Osteoblast (primary cell): ENCODE data around the gene ADAMTS19. TPM values are rescaled to one million over a fixed set of nuclear protein-coding genes. Genes with fewer than 3 reads are reported as not detected.

Experiments
- DNase-seq: peaks from one replicate; pipeline ENCODE4 v3.0.0; 2011; ENCODE audit warnings: low spot score, mixed read lengths; ENCODE audit not compliant: insufficient read length; ENCODE audit errors: missing footprints
- H2AFZ ChIP-seq: 2 replicates; pipeline ENCODE4 v1.6.0; 2011; ENCODE audit warnings: mild to moderate bottlenecking, low read length
- H3K27ac ChIP-seq: 2 replicates; pipeline ENCODE4 v1.5.1; 2011; ENCODE audit warnings: mild to moderate bottlenecking, low read depth, low read length, moderate library complexity
- H3K27me3 ChIP-seq: 2 replicates; pipeline ENCODE4 v1.6.0; 2012; ENCODE audit warnings: mild to moderate bottlenecking, control low read depth, inconsistent platforms, low read length, moderate library complexity; ENCODE audit not compliant: insufficient read depth
- H3K36me3 ChIP-seq: 2 replicates; pipeline ENCODE4 v1.5.1; 2011; ENCODE audit warnings: mild to moderate bottlenecking, low read length, control low read depth, moderate library complexity; ENCODE audit not compliant: insufficient read depth
- H3K4me1 ChIP-seq: 2 replicates; pipeline ENCODE4 v1.5.1; 2011; ENCODE audit warnings: mild to moderate bottlenecking, low read length, control low read depth, moderate library complexity; ENCODE audit not compliant: insufficient read depth
- H3K4me2 ChIP-seq: 2 replicates; pipeline ENCODE4 v1.6.0; 2011; ENCODE audit warnings: mild to moderate bottlenecking, low read length; ENCODE audit not compliant: insufficient read depth
- H3K4me3 ChIP-seq: fragments of 200-600 bp; sonication (generic); 3 replicates; pipeline ENCODE4 v1.5.1; 2012; ENCODE audit warnings: mild to moderate bottlenecking, low read length, inconsistent platforms; ENCODE audit not compliant: insufficient read depth
- H3K79me2 ChIP-seq: 2 replicates; pipeline ENCODE4 v1.6.0; 2012; ENCODE audit warnings: mild to moderate bottlenecking, low read length, control low read depth, inconsistent platforms; ENCODE audit not compliant: insufficient read depth
- H3K9me3 ChIP-seq: 2 replicates; pipeline ENCODE4 v1.5.1; 2011; ENCODE audit warnings: low read depth, low read length, control low read depth
- H4K20me1 ChIP-seq: 2 replicates; pipeline ENCODE4 v1.6.0; 2012; ENCODE audit warnings: mild to moderate bottlenecking, low read length, control low read depth; ENCODE audit not compliant: insufficient read depth
- CTCF ChIP-seq: IDR thresholded peaks from 2 replicates; pipeline ENCODE4 v1.5.1; 2011; ENCODE audit warnings: mild to moderate bottlenecking, low read depth, low read length, moderate library complexity; ENCODE audit errors: extremely low read depth
- total RNA-seq: library from RNA; depleted of rRNA; stranded (reverse); fragments of >200 nt; gene quantifications from 2 replicates; pipeline ENCODE4 v1.2.3, GENCODE V29; 2012

ADAMTS19 gene
- total RNA-seq, 1 donor, result not detected

GRCh38 chr5:129431406-129431805, 28.7 kb upstream of the ADAMTS19 start:
- no peak for DNase-seq
- Histone ChIP-seq H2AFZ (no peak overlapping the region), H3K27me3 (no peaks in the 10 kb centered on the region), H3K4me1 (no peaks in the 10 kb centered on the region), H3K27ac (no peak overlapping the region), H3K4me3 (no peak overlapping the region), H3K79me2 (no peaks in the 10 kb centered on the region), H4K20me1 (no peaks in the 10 kb centered on the region), H3K4me2 (no peak overlapping the region), H3K36me3 (no peaks in the 10 kb centered on the region), H3K9me3 (no peaks in the 10 kb centered on the region)
- TF ChIP-seq CTCF, result no peak

- H3K4me2 ChIP-seq, result no peak overlapping the region
- no peak overlapping the region for H2AFZ ChIP-seq
- no peak for DNase-seq
- H3K9me3 ChIP-seq, result no peaks in the 10 kb centered on the region
- H3K27ac ChIP-seq, result no peak overlapping the region
- H3K4me3 ChIP-seq, result no peak overlapping the region
- no peaks in the 10 kb centered on the region for H3K36me3 ChIP-seq
- no peaks in the 10 kb centered on the region for H3K79me2 ChIP-seq
- H4K20me1 ChIP-seq, result no peaks in the 10 kb centered on the region
- H3K27me3 ChIP-seq, result no peaks in the 10 kb centered on the region
- TF ChIP-seq CTCF, result no peak
- no peaks in the 10 kb centered on the region for H3K4me1 ChIP-seq
Observed at GRCh38 chr5:129438322-129438721, 21.8 kb upstream of the ADAMTS19 start.

- Histone ChIP-seq H3K79me2 (no peaks in the 10 kb centered on the region), H3K4me3 (no peak overlapping the region), H3K27me3 (no peaks in the 10 kb centered on the region), H3K9me3 (no peaks in the 10 kb centered on the region), H2AFZ (no peak overlapping the region), H4K20me1 (no peaks in the 10 kb centered on the region), H3K36me3 (no peaks in the 10 kb centered on the region), H3K27ac (no peak overlapping the region), H3K4me2 (no peak overlapping the region), H3K4me1 (no peaks in the 10 kb centered on the region)
- DNase-seq, result no peak
- no peak for TF ChIP-seq CTCF
Observed at GRCh38 chr5:129440424-129440823, 19.7 kb upstream of the ADAMTS19 start.

- Histone ChIP-seq H4K20me1 (no peaks in the 10 kb centered on the region), H3K27ac (no peak overlapping the region), H3K9me3 (no peaks in the 10 kb centered on the region), H3K4me2 (no peak overlapping the region), H3K4me3 (no peak overlapping the region), H3K36me3 (no peaks in the 10 kb centered on the region), H3K27me3 (no peaks in the 10 kb centered on the region), H2AFZ (no peak overlapping the region), H3K79me2 (no peaks in the 10 kb centered on the region), H3K4me1 (no peaks in the 10 kb centered on the region)
- no peak for DNase-seq
- TF ChIP-seq CTCF, result no peak
Observed at GRCh38 chr5:129441096-129441495, 19.0 kb upstream of the ADAMTS19 start.
